Left ventricle myocardium superior (tissue), 1 donor: ENCODE data around the gene BORCS5. TPM values are rescaled to one million over a fixed set of nuclear protein-coding genes. Genes with fewer than 3 reads are reported as not detected.
A peak's percentile ranks its signal among the peaks of the same experiment; 100 is the strongest.
"Not testable (repeated sequence)": the region's sequence is repeated elsewhere in the genome, so short reads cannot be mapped to it uniquely, and the experiment has no call there.

Experiments
- ATAC-seq: fragments of 200-7000 bp; cut with Tn5 transposase; one replicate; pipeline ENCODE4 v1.9.1; 2020; ENCODE audit warnings: mild to moderate bottlenecking, moderate library complexity
- DNase-seq: peaks from one replicate; pipeline ENCODE4 v3.0.0-alpha.2; 2020
- intact Hi-C: fragments of 100-400 bp; cut with micrococcal nuclease; formaldehyde crosslinking; loops from one replicate; pipeline ENCODE4 v1.11.0; 2022
- total RNA-seq: library from RNA; stranded (reverse); fragmentation: NEBNext Ultra II Directional; extraction: Animal tissue kit (Norgen Biotek cat#: 25700); gene quantifications from one replicate; pipeline ENCODE4 v1.2.1, GENCODE V29; 2021
- donor health status: DM: no; HTN: yes; CAD: no; lungs with severe emphysema.

Gene BORCS5
- total RNA-seq, 1 donor from 2014 or later: 9.3 TPM

- intact Hi-C loops: no loop called here
- no peak for DNase-seq
- no peak for ATAC-seq
Observed at GRCh38 chr12:12350868-12351463, 5.9 kb upstream of the BORCS5 start.

DNA sequence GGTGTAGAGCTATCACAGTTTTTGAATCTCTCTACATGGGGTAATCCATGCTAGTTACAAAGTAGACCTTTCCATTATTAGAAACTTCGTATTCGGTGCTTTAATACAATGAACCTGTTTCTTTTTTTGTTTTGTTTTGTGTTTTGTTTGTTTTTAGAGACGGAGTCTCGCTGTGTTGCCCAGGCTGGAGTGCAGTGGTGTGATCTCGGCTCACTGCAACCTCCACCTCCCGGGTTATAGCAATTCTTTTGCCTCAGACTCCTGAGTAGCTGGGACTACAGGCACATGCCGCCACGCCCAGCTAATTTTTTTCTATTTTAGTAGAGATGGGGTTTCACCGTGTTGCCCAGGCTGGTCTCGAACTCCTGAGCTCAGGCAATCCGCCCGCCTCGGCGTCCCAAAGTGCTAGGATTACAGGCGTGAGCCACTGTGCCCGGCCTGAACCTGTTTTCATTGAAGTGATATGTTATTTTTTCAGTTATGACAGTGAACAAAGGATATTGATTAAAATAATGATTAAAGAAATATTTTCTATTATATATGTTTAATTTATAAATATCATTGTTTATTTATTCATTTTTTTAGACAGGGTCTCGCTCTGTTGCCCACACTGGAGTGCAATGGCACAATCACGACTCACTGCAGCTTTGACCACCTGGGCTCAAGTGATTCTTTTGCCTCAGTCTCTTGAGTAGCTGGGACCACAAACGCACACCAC is 5.3 kb upstream of the BORCS5 start:
- intact Hi-C loops, DNase-seq, ATAC-seq: not testable (repeated sequence)

GRCh38 chr12:12353276-12353675 is 3.6 kb upstream of the BORCS5 start:
- DNase-seq: no peak
- ATAC-seq: no peak
- intact Hi-C loops: no loop called here

GRCh38 chr12:12353807-12354206 is 3.1 kb upstream of the BORCS5 start:
- no peak for ATAC-seq
- intact Hi-C loops: no loop called here

DNA sequence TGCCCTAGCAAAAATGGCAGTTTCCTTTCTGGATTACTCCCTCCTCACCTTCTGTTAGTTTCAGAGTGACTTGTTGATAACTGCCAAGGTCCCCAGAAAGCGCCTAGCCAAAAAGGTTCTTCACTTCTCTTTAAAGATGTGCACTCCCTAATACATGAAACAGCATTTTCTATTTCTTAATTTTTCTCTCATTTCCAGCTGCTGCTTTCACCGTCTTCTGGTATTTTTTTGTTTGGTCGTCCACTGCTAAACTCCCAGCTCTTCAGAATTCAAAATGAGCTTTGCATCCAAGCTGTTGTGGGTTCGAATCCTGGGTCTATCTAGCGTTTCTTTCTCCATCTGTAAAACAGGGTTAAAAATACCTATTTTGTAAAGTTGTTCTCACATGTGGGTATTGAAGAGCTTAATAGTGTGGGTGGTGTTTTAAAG is 397 bp upstream of the BORCS5 start:
- DNase-seq (no peak), ATAC-seq (no peak)
- intact Hi-C loops: no loop called here

More at GRCh38 chr12:12353807-12354206, 3.1 kb upstream of the BORCS5 start:
- DNase-seq: no peak

- ATAC-seq (no peak), DNase-seq (no peak)
- intact Hi-C loops: no loop called here
Observed at GRCh38 chr12:12357719-12358461, 1.0 kb downstream of the BORCS5 start.

GRCh38 chr12:12358528-12358927 is 1.6 kb downstream of the BORCS5 start:
- DNase-seq (no peak), ATAC-seq (no peak)
- intact Hi-C loops: no loop called here

DNA sequence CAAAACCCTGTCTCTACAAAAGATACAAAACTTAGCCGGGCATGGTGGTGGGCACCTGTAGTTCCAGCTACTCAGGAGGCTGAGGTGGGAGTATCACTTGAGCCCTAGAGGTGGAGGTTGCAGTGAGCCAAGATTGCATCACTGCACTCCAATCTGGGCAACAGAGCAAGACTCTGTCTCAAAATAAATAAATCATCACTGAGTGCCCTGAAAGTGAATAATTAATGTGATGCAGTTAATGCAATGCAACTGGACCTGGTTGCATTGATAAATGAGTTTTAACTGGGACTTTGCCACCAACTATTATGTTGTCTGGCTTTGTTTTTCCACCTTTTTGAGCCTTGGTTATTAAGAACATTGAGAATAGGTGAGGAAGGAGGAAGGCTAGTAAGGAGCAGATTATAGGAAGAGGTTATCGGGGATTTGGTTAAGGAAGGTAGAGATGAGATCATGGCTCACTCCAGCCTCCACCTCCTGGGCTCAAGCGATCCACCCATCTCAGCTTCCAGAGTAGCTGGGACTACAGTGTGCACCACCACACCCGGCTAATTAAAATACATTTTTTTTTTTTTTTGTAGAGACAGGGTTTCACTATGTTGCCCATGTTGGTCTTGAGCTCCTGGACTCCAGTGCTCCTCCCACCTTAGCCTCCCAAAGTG is 8.0 kb downstream of the BORCS5 start:
- DNase-seq: no peak
- intact Hi-C loops: no loop called here
- no peak for ATAC-seq

DNA sequence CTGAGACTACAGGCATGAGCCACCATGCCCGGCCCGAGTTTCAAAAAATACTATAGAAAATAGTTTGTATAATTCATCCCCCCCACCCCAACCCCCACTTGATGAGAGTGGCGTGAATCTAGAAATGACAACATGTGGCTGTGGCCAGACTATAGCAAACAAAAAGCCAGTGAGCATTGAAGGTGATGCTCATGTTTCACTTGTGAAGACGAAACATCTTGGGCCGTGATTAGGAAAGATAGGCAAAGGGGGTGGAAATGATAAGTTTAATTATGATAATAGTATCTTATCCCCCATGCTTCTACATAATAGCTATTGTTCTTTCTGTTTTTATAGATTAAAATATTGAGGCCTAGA is 8.5 kb downstream of the BORCS5 start:
- no peak for ATAC-seq
- no peak for DNase-seq
- intact Hi-C loops: no loop called here

GRCh38 chr12:12365931-12366431 is 9.1 kb downstream of the BORCS5 start:
- ATAC-seq (no peak), DNase-seq (no peak)
- intact Hi-C loops: no loop called here

DNA sequence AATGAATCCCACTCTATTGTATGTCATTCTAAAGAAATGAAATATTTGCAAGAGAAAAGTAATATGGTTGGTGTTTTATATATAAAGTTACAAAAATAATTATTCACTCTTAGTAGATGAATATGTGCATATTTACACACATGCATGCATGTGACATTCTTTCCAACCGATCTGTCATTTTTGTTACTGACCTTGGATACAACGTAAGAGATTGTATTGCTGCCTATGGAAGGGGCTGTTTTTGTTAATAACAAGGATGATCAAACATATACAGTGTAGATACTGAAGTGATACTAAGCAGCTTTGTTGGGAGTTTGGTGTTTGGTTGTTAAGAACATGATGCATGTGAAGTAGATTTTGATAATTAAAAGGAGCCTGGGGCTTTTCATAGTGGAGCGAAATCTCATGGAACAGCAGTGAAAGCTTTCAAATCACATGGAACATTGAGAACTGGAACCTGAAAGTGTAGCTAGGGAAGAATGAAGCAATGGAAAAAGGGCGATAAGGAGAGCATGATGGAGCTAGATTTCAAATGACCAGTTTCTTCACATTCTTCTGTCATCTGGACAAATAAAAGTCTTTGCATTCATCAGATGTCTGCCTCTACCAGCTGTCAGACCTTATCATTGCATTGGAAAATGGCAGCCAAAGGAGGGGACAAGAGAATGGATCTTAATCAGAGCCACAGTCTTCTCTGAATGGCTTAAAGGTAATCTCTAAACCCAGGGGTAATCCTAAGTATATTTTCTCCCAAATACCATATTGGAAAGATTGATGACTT is 10.0 kb downstream of the BORCS5 start:
- ATAC-seq (no peak), DNase-seq (no peak)
- intact Hi-C loops: no loop called here

DNA sequence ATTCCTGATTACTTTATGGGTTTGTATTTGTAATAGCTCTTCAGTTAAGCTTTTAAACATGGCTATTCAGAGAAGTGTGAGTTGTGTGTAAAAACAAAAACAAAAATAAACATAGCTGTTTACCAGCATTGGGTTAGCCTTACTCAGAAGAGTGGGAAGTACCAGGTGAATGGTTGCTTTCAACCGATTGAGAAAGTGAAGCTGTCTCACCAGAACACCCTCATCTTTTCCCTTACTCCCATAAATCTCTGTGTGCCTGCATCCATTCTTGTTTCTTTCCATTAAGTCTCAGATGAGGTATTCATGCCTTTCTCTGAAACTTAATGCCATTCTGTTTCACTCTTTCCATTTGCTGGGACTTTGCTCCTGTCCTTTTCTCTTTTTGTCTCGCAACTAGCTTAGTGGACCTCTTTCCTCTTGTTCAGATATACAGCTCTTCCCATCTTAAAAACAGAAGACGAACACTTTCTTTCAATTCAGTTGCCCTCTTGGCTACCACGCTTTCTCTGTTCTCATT is 10.7 kb downstream of the BORCS5 start:
- ATAC-seq: no peak
- intact Hi-C loops: no loop called here
- no peak for DNase-seq

GRCh38 chr12:12372946-12373722 is 16.3 kb downstream of the BORCS5 start:
- intact Hi-C loops: no loop called here
- DNase-seq (no peak), ATAC-seq (no peak)

GRCh38 chr12:12376646-12377448 is 20.0 kb downstream of the BORCS5 start:
- ATAC-seq (peak; percentile 86), DNase-seq (no peak)
- intact Hi-C loops: loop anchor here (2.0 to 5.0 kb wide), 2 partner anchors 188 to 280 kb away; no protein-coding TSS in a partner anchor

- DNase-seq (no peak), ATAC-seq (no peak)
- intact Hi-C loops: loop anchor here (5.0 kb wide), 1 partner anchor 279 kb away; no protein-coding TSS in a partner anchor
Observed at GRCh38 chr12:12378616-12379015, 21.7 kb downstream of the BORCS5 start.

- DNase-seq (no peak), ATAC-seq (peak; percentile 33)
- intact Hi-C loops: loop anchor here (5.0 kb wide), 1 partner anchor 277 kb away; no protein-coding TSS in a partner anchor
Observed at GRCh38 chr12:12379831-12380730, 23.2 kb downstream of the BORCS5 start.
